C4-2B (cell line): ENCODE data around the gene RPGRIP1L.

Experiments
- CTCF ChIP-seq: fragments of 450-650 bp; conservative IDR thresholded peaks from 2 replicates; pipeline ENCODE4 v1.5.1; 2017; ENCODE audit warnings: mild to moderate bottlenecking
- ZFX ChIP-seq: fragments of 450-650 bp; IDR thresholded peaks from 2 replicates; pipeline ENCODE4 v1.6.1; 2017

DNA sequence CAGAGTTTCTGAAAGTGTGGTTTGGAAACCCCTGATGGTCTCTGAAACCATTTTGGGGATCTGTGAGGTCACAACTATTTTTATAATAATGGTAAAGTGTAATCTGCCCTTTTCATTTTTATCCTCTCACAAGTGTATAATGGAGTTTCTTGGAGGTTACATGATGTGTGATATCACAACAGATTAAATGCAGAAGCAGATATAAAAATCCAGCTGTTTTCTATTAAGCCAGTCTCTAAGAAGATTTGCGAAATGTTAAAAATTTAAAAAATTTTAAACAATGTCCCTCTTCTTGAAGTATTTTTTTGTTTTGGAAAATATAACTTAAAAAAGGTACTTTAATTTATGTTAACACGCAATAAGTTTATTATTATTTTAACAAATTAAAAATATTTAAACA is 48.7 kb downstream of the RPGRIP1L start:
- TF ChIP-seq CTCF (no peak), ZFX (no peak)
